Body of pancreas (tissue), 4 donors: ENCODE measurements around the gene FHL1. TPM values are rescaled to one million over a fixed set of nuclear protein-coding genes. Genes with fewer than 3 reads are reported as not detected.

Source experiments
- ATAC-seq: fragments of 150-250 bp; one replicate; pipeline ENCODE4 v1.9.1; 2016
- DNase-seq, 4 donors: peaks; one replicate each; pipeline ENCODE4 v3.0.0-alpha.2; 2019
- H3K27ac ChIP-seq, 4 donors: fragments of 200-600 bp; sonication (generic); 1 replicate in 3 of 4; 2 replicates in 1 of 4; pipeline versions ENCODE4 v1.5.1 to v1.6.1; 2016 to 2019; ENCODE audit warnings: mild to moderate bottlenecking in 1 of 4, mixed read lengths in 1 of 4, moderate library complexity in 1 of 4
- H3K27me3 ChIP-seq, 2 donors: fragments of 200-600 bp; sonication (generic); one replicate each; pipeline ENCODE4 v1.6.0; 2016; ENCODE audit warnings: mild to moderate bottlenecking in 1 of 2
- H3K36me3 ChIP-seq, 2 donors: fragments of 200-600 bp; sonication (generic); replicated peaks in 1 of 2; 2 replicates each; pipeline ENCODE4 v1.5.1; 2016; ENCODE audit warnings: low read depth in 2 of 2; ENCODE audit not compliant: insufficient read depth in 1 of 2
- H3K4me1 ChIP-seq: fragments of 200-600 bp; sonication (generic); one replicate; pipeline ENCODE4 v1.6.0; 2016
- H3K4me3 ChIP-seq, 2 donors: fragments of 200-600 bp; sonication (generic); 1 replicate in 1 of 2; 2 replicates in 1 of 2; pipeline ENCODE4 v1.5.1; 2016 to 2019
- H3K9me3 ChIP-seq, 3 donors: fragments of 200-600 bp; sonication (generic); 1 replicate in 2 of 3; 2 replicates in 1 of 3; pipeline ENCODE4 v1.5.1; 2016
- CTCF ChIP-seq, 7 experiments: fragments of 450-650 bp in 4 of 7; fragments of 200-600 bp in 3 of 7; sonication (generic) in 3 of 7; IDR thresholded peaks; one replicate each; pipeline ENCODE4 v1.5.1; 2016 to 2019; ENCODE audit warnings: antibody characterized with exemption in 7 of 7
- POLR2A ChIP-seq, 3 donors: fragments of 450-650 bp; IDR thresholded peaks; one replicate each; pipeline ENCODE4 v1.6.1; 2016; ENCODE audit warnings: antibody characterized with exemption in 3 of 3, mild to moderate bottlenecking in 2 of 3
- WGBS, 2 donors: methylation state at CpG; one replicate each; pipeline ENCODE4 v1.1.5; 2017; 5-methylcytosine and 5-hydroxymethylcytosine counted together
- intact Hi-C: fragments of 100-400 bp; cut with DNase I; formaldehyde crosslinking; loops from one replicate; pipeline ENCODE4 v1.15.1; 2023
- small RNA-seq: library from RNA; depleted of rRNA; stranded (forward); fragments of <200 nt; gene quantifications from one replicate; pipeline ENCODE3, GENCODE V24; 2016
- total RNA-seq, 2 donors: library from RNA; depleted of rRNA; stranded (reverse); fragments of >200 nt; gene quantifications; one replicate each; pipeline ENCODE4 v1.1.0, GENCODE V29; 2016

The FHL1 gene
- total RNA-seq, 2 donors from 2014 or later, result 40.2 to 125 TPM

- TF ChIP-seq POLR2A (IDR thresholded peaks at IDR 0.05) (no peak), CTCF (IDR thresholded peaks at IDR 0.05) (no peak)
- Histone ChIP-seq H3K4me1 (peaks cover 2% of the 10 kb centered on the region), H3K36me3 (no peaks in the 10 kb centered on the region), H3K9me3 (no peaks in the 10 kb centered on the region), H3K27me3 (no peaks in the 10 kb centered on the region), H3K4me3 (no peak overlapping the region), H3K27ac (no peak overlapping the region)
- DNase-seq (no peak), ATAC-seq (no peak)
- intact Hi-C loops, result no loop called here
- WGBS, 2 donors, result 49 to 53% methylated on average over 5 of the region's 5 CpGs
Observed at GRCh38 chrX:136255541-136255940, 108.2 kb downstream of the FHL1 start.

GRCh38 chrX:136256026-136256425 is 108.7 kb downstream of the FHL1 start:
- H3K9me3 ChIP-seq, result no peaks in the 10 kb centered on the region
- 30 to 50% methylated on average over 5 to 7 of the region's 7 CpGs for WGBS, 2 donors
- H3K4me3 ChIP-seq, result no peak overlapping the region
- no peaks in the 10 kb centered on the region for H3K27me3 ChIP-seq
- no peaks in the 10 kb centered on the region for H3K36me3 ChIP-seq
- ATAC-seq, result no peak
- DNase-seq, result no peak
- no peak for TF ChIP-seq CTCF (IDR thresholded peaks at IDR 0.05)
- no peak for TF ChIP-seq POLR2A (IDR thresholded peaks at IDR 0.05)
- H3K27ac ChIP-seq, result no peak overlapping the region
- H3K4me1 ChIP-seq, result no peaks in the 10 kb centered on the region
- intact Hi-C loops, result no loop called here

- no peaks in the 10 kb centered on the region for H3K27me3 ChIP-seq
- H3K36me3 ChIP-seq, result no peaks in the 10 kb centered on the region
- TF ChIP-seq CTCF (IDR thresholded peaks at IDR 0.05) (no peak), POLR2A (IDR thresholded peaks at IDR 0.05) (no peak)
- DNase-seq, result no peak
- WGBS, 2 donors, result 63 to 88% methylated on average over 1 of the region's 1 CpG
- no peak for ATAC-seq
- intact Hi-C loops, result no loop called here
- no peaks in the 10 kb centered on the region for H3K9me3 ChIP-seq
- no peaks in the 10 kb centered on the region for H3K4me1 ChIP-seq
- H3K27ac ChIP-seq, result no peak overlapping the region
- H3K4me3 ChIP-seq, result no peak overlapping the region
Observed at GRCh38 chrX:136258951-136259350, 111.6 kb downstream of the FHL1 start.

GRCh38 chrX:136259543-136259942 is 112.2 kb downstream of the FHL1 start:
- ATAC-seq, result no peak
- Histone ChIP-seq H3K9me3 (no peaks in the 10 kb centered on the region), H3K4me3 (no peak overlapping the region), H3K36me3 (no peaks in the 10 kb centered on the region), H3K4me1 (no peaks in the 10 kb centered on the region), H3K27ac (no peak overlapping the region), H3K27me3 (no peaks in the 10 kb centered on the region)
- no peak for DNase-seq
- WGBS, 2 donors, result 25 to 45% methylated on average over 4 of the region's 4 CpGs
- TF ChIP-seq CTCF (IDR thresholded peaks at IDR 0.05), result no peak
- no peak for TF ChIP-seq POLR2A (IDR thresholded peaks at IDR 0.05)
- intact Hi-C loops, result no loop called here

GRCh38 chrX:136260776-136261175 is 113.4 kb downstream of the FHL1 start:
- Histone ChIP-seq H3K4me1 (no peaks in the 10 kb centered on the region), H3K4me3 (no peak overlapping the region), H3K27ac (no peak overlapping the region), H3K36me3 (no peaks in the 10 kb centered on the region), H3K27me3 (no peaks in the 10 kb centered on the region), H3K9me3 (no peaks in the 10 kb centered on the region)
- DNase-seq (no peak), ATAC-seq (no peak)
- no peak for TF ChIP-seq POLR2A (IDR thresholded peaks at IDR 0.05)
- TF ChIP-seq CTCF (IDR thresholded peaks at IDR 0.05), result no peak
- intact Hi-C loops, result no loop called here

Small RNAs within 50 kb of the gene (small RNA-seq; reads per million reads assigned to genes)
- not detected for gene RF01210

Other genes with a start within 250 kb of the FHL1 start
- 10 to 100 TPM in 1 of 2 donors, 1 to 10 TPM in 1; 4.6 to 13.2 TPM for gene MMGT1, start 173.5 kb upstream of the FHL1 start, total RNA-seq
- gene SLC9A6, start 162.1 kb upstream of the FHL1 start, total RNA-seq, result 1 to 10 TPM; 1.6 to 6.2 TPM
- 10 to 100 TPM in 1 of 2 donors, 1 to 10 TPM in 1; 6.7 to 12.2 TPM for gene MAP7D3, start 103.9 kb downstream of the FHL1 start, total RNA-seq
- not detected for gene ADGRG4, start 153.4 kb downstream of the FHL1 start, total RNA-seq